ENCODE measurements around the gene PDZD2.
A peak's percentile ranks its signal among the peaks of the same experiment; 100 is the strongest.

PDZD2 gene

GRCh38 chr5:31768784-31769183 is 129.9 kb downstream of the PDZD2 start:
- Histone ChIP-seq H3K9ac (ENCODE audit: low read length) (no peak overlapping the region), H3K9me3 (replicated peaks; ENCODE audit: insufficient read depth, low read length) (no peaks in the 10 kb centered on the region), H3K4me1 (ENCODE audit: low read length) (peaks cover 15% of the 10 kb centered on the region), H3K4me2 (ENCODE audit: low read depth, low read length) (no peak overlapping the region), H3K27ac (ENCODE audit: low read length) (no peak overlapping the region), H3K9me2 (replicated peaks; ENCODE audit: insufficient read depth, low read length) (no peaks in the 10 kb centered on the region), H3K4me3 (ENCODE audit: low read length) (no peak overlapping the region), H3K79me2 (ENCODE audit: low read length) (no peaks in the 10 kb centered on the region), H4K20me1 (ENCODE audit: insufficient read depth, low read length) (no peaks in the 10 kb centered on the region), H3K27me3 (replicated peaks; ENCODE audit: insufficient read depth, low read length) (no peaks in the 10 kb centered on the region), H3F3A (ENCODE audit: insufficient read depth, low read length) (no peaks in the 10 kb centered on the region; the same call in 1 of the 2 replicates), H3K36me3 (replicated peaks; ENCODE audit: insufficient read depth, low read length) (no peaks in the 10 kb centered on the region), H2AFZ (ENCODE audit: low read length) (no peak overlapping the region)
- no peak for TF ChIP-seq CTCF (IDR thresholded peaks at IDR 0.05; ENCODE audit: low read length)
- TF ChIP-seq EZH2 (optimal IDR thresholded peaks at IDR 0.05; ENCODE audit: low read depth, low read length): no peak
- DNase-seq: no peak

GRCh38 chr5:31769530-31769929 is 130.6 kb downstream of the PDZD2 start:
- TF ChIP-seq EZH2 (optimal IDR thresholded peaks at IDR 0.05; ENCODE audit: low read depth, low read length) (no peak), CTCF (IDR thresholded peaks at IDR 0.05; ENCODE audit: low read length) (no peak), EZH2phosphoT487 (IDR thresholded peaks at IDR 0.05; ENCODE audit: low read length) (no peak)
- Histone ChIP-seq H2AFZ (ENCODE audit: low read length) (no peak overlapping the region), H3K4me2 (ENCODE audit: low read depth, low read length) (no peak overlapping the region), H3K9me2 (replicated peaks; ENCODE audit: insufficient read depth, low read length) (no peaks in the 10 kb centered on the region), H3K9ac (ENCODE audit: low read length) (no peak overlapping the region), H3K79me2 (ENCODE audit: low read length) (no peaks in the 10 kb centered on the region), H3K4me3 (ENCODE audit: low read length) (no peak overlapping the region), H4K20me1 (ENCODE audit: insufficient read depth, low read length) (no peaks in the 10 kb centered on the region), H3F3A (ENCODE audit: insufficient read depth, low read length) (no peaks in the 10 kb centered on the region; the same call in 1 of the 2 replicates), H3K36me3 (replicated peaks; ENCODE audit: insufficient read depth, low read length) (no peaks in the 10 kb centered on the region), H3K27ac (ENCODE audit: low read length) (no peak overlapping the region), H3K9me3 (replicated peaks; ENCODE audit: insufficient read depth, low read length) (no peaks in the 10 kb centered on the region), H3K4me1 (ENCODE audit: low read length) (peaks cover 15% of the 10 kb centered on the region), H3K27me3 (replicated peaks; ENCODE audit: insufficient read depth, low read length) (no peaks in the 10 kb centered on the region)
- no peak for DNase-seq

GRCh38 chr5:31770132-31770720 is 131.3 kb downstream of the PDZD2 start:
- H3K9me3 ChIP-seq (replicated peaks; ENCODE audit: insufficient read depth, low read length): no peaks in the 10 kb centered on the region
- H2AFZ ChIP-seq (ENCODE audit: low read length): no peak overlapping the region
- H3K36me3 ChIP-seq (replicated peaks; ENCODE audit: insufficient read depth, low read length): no peaks in the 10 kb centered on the region
- H3F3A ChIP-seq (ENCODE audit: insufficient read depth, low read length): no peaks in the 10 kb centered on the region; the same call in 1 of the 2 replicates
- peaks cover 15% of the 10 kb centered on the region for H3K4me1 ChIP-seq (ENCODE audit: low read length)
- no peak overlapping the region for H3K9ac ChIP-seq (ENCODE audit: low read length)
- no peaks in the 10 kb centered on the region for H3K27me3 ChIP-seq (replicated peaks; ENCODE audit: insufficient read depth, low read length)
- H4K20me1 ChIP-seq (ENCODE audit: insufficient read depth, low read length): no peaks in the 10 kb centered on the region
- H3K79me2 ChIP-seq (ENCODE audit: low read length): no peaks in the 10 kb centered on the region
- no peak overlapping the region for H3K27ac ChIP-seq (ENCODE audit: low read length)
- no peak for DNase-seq
- H3K4me2 ChIP-seq (ENCODE audit: low read depth, low read length): peak overlapping the region; percentile 34; the same call in 1 of the 2 replicates
- TF ChIP-seq EZH2phosphoT487 (IDR thresholded peaks at IDR 0.05; ENCODE audit: low read length) (no peak), CTCF (IDR thresholded peaks at IDR 0.05; ENCODE audit: low read length) (no peak), EZH2 (optimal IDR thresholded peaks at IDR 0.05; ENCODE audit: low read depth, low read length) (no peak)
- no peak overlapping the region for H3K4me3 ChIP-seq (ENCODE audit: low read length)
- H3K9me2 ChIP-seq (replicated peaks; ENCODE audit: insufficient read depth, low read length): no peaks in the 10 kb centered on the region

Data from MM.1S (cell line).